HepG2 (cell line): Measurements from ENCODE around the gene DBNDD1. TPM values are rescaled to one million over a fixed set of nuclear protein-coding genes. Genes with fewer than 3 reads are reported as not detected.

ENCODE experiments used
- ARID5B ChIP-seq: IDR thresholded peaks from 2 replicates; pipeline ENCODE4 v1.4.0; 2020; ENCODE audit warnings: mild to moderate bottlenecking, missing genetic modification reagents
- BATF2 ChIP-seq: sonication (generic); formaldehyde crosslinking; IDR thresholded peaks from 2 replicates; pipeline ENCODE4 v1.8.0; 2022; ENCODE audit warnings: mild to moderate bottlenecking, missing genetic modification reagents, moderate library complexity
- FOXA1 ChIP-seq, 2 experiments: fragments of 450-650 bp in 1 of 2; sonication (generic) in 1 of 2; formaldehyde crosslinking in 1 of 2; IDR thresholded peaks; 2 replicates each; pipeline versions ENCODE4 v1.4.0 to v1.6.1; 2016 to 2020; ENCODE audit warnings: missing genetic modification reagents in 1 of 2
- GZF1 ChIP-seq: sonication (generic); formaldehyde crosslinking; IDR thresholded peaks from 2 replicates; pipeline ENCODE4 v1.5.1; 2020; ENCODE audit warnings: mild to moderate bottlenecking, missing genetic modification reagents
- MTERF4 ChIP-seq: sonication (generic); formaldehyde crosslinking; IDR thresholded peaks from 2 replicates; pipeline ENCODE4 v1.8.0; 2023; ENCODE audit warnings: mild to moderate bottlenecking, missing genetic modification reagents
- NAIF1 ChIP-seq: sonication (generic); formaldehyde crosslinking; IDR thresholded peaks from 2 replicates; pipeline ENCODE4 v1.5.0; 2020; ENCODE audit warnings: mild to moderate bottlenecking, missing genetic modification reagents, borderline replicate concordance
- NR2F1 ChIP-seq, 2 experiments: fragments of 450-650 bp in 1 of 2; formaldehyde crosslinking in 1 of 2; IDR thresholded peaks; 2 replicates each; pipeline versions ENCODE4 v1.5.0 to v1.6.1; 2016 to 2020; ENCODE audit warnings: mild to moderate bottlenecking in 1 of 2, missing compliant biosample characterization in 1 of 2, missing genetic modification reagents in 1 of 2, moderate library complexity in 1 of 2
- POGZ ChIP-seq: sonication (generic); formaldehyde crosslinking; IDR thresholded peaks from 2 replicates; pipeline ENCODE4 v1.4.0; 2020; ENCODE audit warnings: mild to moderate bottlenecking, missing genetic modification reagents
- SNAPC4 ChIP-seq: sonication (generic); formaldehyde crosslinking; IDR thresholded peaks from 2 replicates; pipeline ENCODE4 v1.4.0; 2020; ENCODE audit warnings: mild to moderate bottlenecking, missing genetic modification reagents
- TMF1 ChIP-seq: sonication (generic); formaldehyde crosslinking; IDR thresholded peaks from 2 replicates; pipeline ENCODE4 v1.8.1; 2022; ENCODE audit warnings: low read depth, missing genetic modification reagents
- TRAFD1 ChIP-seq: sonication (generic); formaldehyde crosslinking; IDR thresholded peaks from 2 replicates; pipeline ENCODE4 v1.5.1; 2020; ENCODE audit warnings: missing genetic modification reagents, mild to moderate bottlenecking, borderline replicate concordance
- ZC3H4 ChIP-seq: sonication (generic); formaldehyde crosslinking; IDR thresholded peaks from 2 replicates; pipeline ENCODE4 v1.4.0; 2020; ENCODE audit warnings: missing genetic modification reagents, borderline replicate concordance
- ZNF17 ChIP-seq: sonication (generic); formaldehyde crosslinking; IDR thresholded peaks from 2 replicates; pipeline ENCODE4 v1.5.0; 2020; ENCODE audit warnings: mild to moderate bottlenecking, missing genetic modification reagents
- polyA plus RNA-seq, 8 experiments: library from polyadenylated mRNA; depleted of rRNA in 3 of 8; stranded (reverse) in 7 of 8; unstranded in 1 of 8; fragments of >200 nt; fragmentation: Illumina TruSeq in 4 of 8; extraction: Trizol in 4 of 8; gene quantifications; 2 replicates each; pipeline versions ENCODE4 v1.2.1 to v1.2.3, GENCODE V29; 2011 to 2016; ENCODE audit warnings: low read depth in 4 of 8, missing spikeins in 1 of 8, mixed read lengths in 1 of 8; ENCODE audit not compliant: insufficient read depth in 1 of 8
- total RNA-seq, 5 experiments: library from RNA; depleted of rRNA; stranded (reverse); fragments of >200 nt; fragmentation: Illumina TruSeq; extraction: Trizol; gene quantifications; 2 replicates each; pipeline ENCODE4 v1.2.3, GENCODE V29; 2016; ENCODE audit warnings: low read depth in 1 of 5
- TF ChIP-seq, protein P1 (sequence below): sonication (generic); formaldehyde crosslinking; IDR thresholded peaks from 2 replicates; pipeline ENCODE4 v1.5.1; 2020; ENCODE audit warnings: missing genetic modification reagents, mild to moderate bottlenecking, borderline replicate concordance

The DBNDD1 gene
- total and polyA plus RNA-seq, 2 of the 13 experiments (the other 11 are each of a cell fraction or from before 2014, with no cell fraction given) = 17.0 to 40.4 TPM

- TF ChIP-seq SNAPC4 = peak; percentile 26
- TF ChIP-seq POGZ (CRISPR knock-in tag) = no peak
- TF ChIP-seq BATF2 (CRISPR knock-in tag) = no peak
- TF ChIP-seq ZNF17 (CRISPR knock-in tag) = no peak
- peak; percentile 78; the same call in 1 of the 2 replicates for TF ChIP-seq MTERF4 (CRISPR knock-in tag)
- TF ChIP-seq, protein P1, sequence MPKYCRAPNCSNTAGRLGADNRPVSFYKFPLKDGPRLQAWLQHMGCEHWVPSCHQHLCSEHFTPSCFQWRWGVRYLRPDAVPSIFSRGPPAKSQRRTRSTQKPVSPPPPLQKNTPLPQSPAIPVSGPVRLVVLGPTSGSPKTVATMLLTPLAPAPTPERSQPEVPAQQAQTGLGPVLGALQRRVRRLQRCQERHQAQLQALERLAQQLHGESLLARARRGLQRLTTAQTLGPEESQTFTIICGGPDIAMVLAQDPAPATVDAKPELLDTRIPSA (CRISPR knock-in tag) = no peak
- no peak for TF ChIP-seq ARID5B (CRISPR knock-in tag)
- no peak for TF ChIP-seq GZF1
- TF ChIP-seq ZC3H4 = 0 out of 2 replicates have a peak, but pooled peaks have one; percentile 20
- no peak for TF ChIP-seq NR2F1 (CRISPR knock-in tag; IDR thresholded peaks at IDR 0.05)
- 0 out of 2 replicates have a peak, but pooled peaks have one; percentile 17 for TF ChIP-seq TRAFD1 (CRISPR knock-in tag)
- TF ChIP-seq NAIF1 (CRISPR knock-in tag) = peak; percentile 57; the same call in 1 of the 2 replicates
- no peak for TF ChIP-seq FOXA1 (IDR thresholded peaks at IDR 0.05)
- no peak for TF ChIP-seq FOXA1 (CRISPR knock-in tag; IDR thresholded peaks at IDR 0.05)
- no peak for TF ChIP-seq TMF1
These were observed 46.0 kb downstream of the DBNDD1 start (continued) for GRCh38 chr16:89973235-89973634.
